HFF-Myc (cell line): Measurements from ENCODE around the gene MED25.

Experiments used
- DNase-seq: peaks from one replicate; pipeline ENCODE4 v3.0.0-alpha.2; 2011; ENCODE audit warnings: low read depth; ENCODE audit errors: extremely low read depth
- H3K4me3 ChIP-seq: replicated peaks from 2 replicates; pipeline ENCODE4 v1.5.1; 2011; ENCODE audit warnings: low read depth, mild to moderate bottlenecking, control low read depth, low read length
- CTCF ChIP-seq: IDR thresholded peaks from 2 replicates; pipeline ENCODE4 v1.5.1; 2012; ENCODE audit warnings: mild to moderate bottlenecking, low read depth, low read length, control low read depth; ENCODE audit errors: missing control alignments

Gene MED25

GRCh38 chr19:49801966-49802661, 16.0 kb upstream of the MED25 start:
- DNase-seq: peak; percentile 75
- TF ChIP-seq CTCF: peak; percentile 14
- H3K4me3 ChIP-seq: peak overlapping the region; percentile 5

DNA sequence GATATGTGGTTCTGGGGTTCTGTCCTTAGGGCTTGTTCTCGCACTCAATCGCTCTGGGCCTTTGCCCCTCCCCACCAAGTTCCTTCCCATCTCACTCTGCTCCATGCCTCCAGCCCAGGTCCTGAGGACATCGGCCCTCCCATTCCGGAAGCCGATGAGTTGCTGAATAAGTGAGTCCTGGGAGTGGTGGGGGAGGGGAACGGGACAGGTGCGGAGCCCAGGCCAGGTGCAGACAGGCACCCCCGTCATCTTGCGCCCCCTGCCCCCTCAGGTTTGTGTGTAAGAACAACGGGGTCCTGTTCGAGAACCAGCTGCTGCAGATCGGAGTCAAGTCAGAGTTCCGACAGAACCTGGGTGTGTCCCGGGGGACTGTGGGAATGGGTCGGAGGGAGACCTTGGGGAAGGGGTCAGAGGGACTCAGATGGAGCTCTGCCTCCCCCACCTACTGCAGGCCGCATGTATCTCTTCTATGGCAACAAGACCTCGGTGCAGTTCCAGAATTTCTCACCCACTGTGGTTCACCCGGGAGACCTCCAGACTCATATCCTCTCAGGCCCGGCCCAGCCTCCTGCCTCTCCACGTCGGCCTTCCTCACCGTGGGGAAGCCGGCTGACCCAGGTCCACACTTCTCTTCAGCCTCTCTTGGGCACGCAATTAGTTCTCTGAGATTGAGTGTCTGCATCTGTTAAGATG, 15.1 kb upstream of the MED25 start:
- no peak for DNase-seq
- no peak for TF ChIP-seq CTCF
- no peak overlapping the region for H3K4me3 ChIP-seq

- DNase-seq: no peak
- no peak for TF ChIP-seq CTCF
- no peak overlapping the region for H3K4me3 ChIP-seq
Measured at GRCh38 chr19:49803529-49803856, 14.6 kb upstream of the MED25 start.

DNA sequence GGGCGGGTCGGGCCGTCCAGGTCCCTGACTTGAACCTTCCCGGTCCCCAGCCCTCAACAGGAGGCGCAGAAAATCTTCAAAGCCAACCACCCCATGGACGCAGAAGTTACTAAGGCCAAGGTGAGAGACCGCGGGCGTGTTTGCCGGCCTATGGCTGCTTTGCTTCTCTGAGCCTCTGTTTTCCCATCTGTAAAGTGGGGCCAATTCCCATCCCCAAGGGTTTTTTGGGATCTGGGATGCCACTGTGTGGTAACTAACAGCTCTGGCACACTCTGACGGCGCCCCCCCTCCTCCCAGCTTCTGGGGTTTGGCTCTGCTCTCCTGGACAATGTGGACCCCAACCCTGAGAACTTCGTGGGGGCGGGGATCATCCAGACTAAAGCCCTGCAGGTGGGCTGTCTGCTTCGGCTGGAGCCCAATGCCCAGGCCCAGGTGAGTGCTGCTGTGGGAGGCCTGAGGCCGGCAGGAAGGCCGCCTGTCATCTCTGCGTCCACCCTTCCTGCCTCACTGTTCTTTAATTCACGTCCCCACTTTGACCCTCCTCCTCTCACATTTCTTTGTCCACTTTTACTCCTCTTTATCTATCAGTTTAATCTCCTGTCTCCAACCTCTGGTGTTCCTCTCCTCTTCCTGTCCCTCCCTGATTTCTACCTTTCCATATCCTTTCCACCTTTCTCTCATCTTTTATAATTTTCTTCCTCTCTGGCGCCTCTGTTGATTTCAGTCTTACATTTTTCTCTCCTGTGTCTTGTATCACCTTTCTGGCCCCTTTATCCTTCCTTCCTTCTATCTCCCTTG, 12.1 kb upstream of the MED25 start:
- H3K4me3 ChIP-seq: no peak overlapping the region
- no peak for TF ChIP-seq CTCF
- DNase-seq: no peak

DNA sequence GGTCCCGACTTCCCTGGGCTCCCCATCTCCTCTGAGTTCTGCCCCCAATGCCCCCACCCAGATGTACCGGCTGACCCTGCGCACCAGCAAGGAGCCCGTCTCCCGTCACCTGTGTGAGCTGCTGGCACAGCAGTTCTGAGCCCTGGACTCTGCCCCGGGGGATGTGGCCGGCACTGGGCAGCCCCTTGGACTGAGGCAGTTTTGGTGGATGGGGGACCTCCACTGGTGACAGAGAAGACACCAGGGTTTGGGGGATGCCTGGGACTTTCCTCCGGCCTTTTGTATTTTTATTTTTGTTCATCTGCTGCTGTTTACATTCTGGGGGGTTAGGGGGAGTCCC, 11.5 kb upstream of the MED25 start:
- TF ChIP-seq CTCF: no peak
- no peak overlapping the region for H3K4me3 ChIP-seq
- DNase-seq: no peak

DNA sequence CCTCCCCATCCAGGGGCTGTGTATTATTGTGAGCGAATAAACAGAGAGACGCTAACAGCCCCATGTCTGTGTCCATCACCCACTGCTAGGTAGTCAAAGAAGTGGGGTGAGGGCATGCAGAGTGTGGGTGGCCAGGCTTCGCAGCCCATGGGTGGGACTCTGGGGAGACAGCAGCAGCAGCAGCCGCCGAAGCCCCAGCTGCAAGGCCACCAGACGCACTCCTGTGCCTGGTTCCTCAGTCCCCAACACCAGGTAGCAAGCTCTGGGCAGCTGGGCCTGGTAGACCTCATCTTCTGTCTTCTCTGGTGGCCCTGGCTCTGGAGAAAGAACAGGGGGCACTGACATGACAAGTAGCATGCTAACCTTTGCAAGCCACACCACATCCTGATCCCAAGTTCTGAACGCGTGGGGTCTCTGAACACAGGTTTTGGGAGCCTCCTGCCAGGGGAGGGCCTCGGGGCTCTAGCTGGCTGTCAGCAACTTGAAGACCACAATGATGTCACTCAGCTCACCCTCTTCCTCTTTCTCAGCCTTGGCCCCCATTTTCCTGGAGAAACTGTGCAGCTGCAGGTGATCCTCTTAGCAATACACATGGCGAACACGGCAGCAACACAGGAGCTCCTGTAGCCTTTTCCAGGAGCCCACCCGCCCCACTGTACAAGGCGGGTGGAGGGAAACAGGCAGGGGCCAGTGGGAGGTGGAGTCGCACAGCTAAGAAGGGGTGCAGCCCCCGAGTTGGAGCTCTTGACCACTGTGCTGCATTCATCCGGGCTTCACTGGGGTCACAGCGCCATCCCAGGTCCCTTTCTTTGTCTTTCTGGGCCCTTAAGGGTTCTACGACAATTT, 10.8 kb upstream of the MED25 start:
- no peak overlapping the region for H3K4me3 ChIP-seq
- no peak for DNase-seq

More for the DNA sequence above, 10.8 kb upstream of the MED25 start:
- TF ChIP-seq CTCF: no peak
